Lower leg skin (tissue), 3 donors: Measurements from ENCODE around the gene C3orf18.

ENCODE experiments used
- CTCF ChIP-seq, 3 donors: fragments of 450-650 bp; IDR thresholded peaks; one replicate each; pipeline ENCODE4 v1.5.1; 2016; ENCODE audit warnings: antibody characterized with exemption in 3 of 3, mild to moderate bottlenecking in 3 of 3, moderate library complexity in 2 of 3
- POLR2A ChIP-seq, 2 donors: fragments of 450-650 bp; IDR thresholded peaks; one replicate each; pipeline ENCODE4 v1.6.1; 2016 to 2017; ENCODE audit warnings: antibody characterized with exemption in 2 of 2, mild to moderate bottlenecking in 1 of 2, moderate library complexity in 1 of 2

GRCh38 chr3:50612970-50613846 is 45.7 kb upstream of the C3orf18 start:
- TF ChIP-seq POLR2A (IDR thresholded peaks at IDR 0.05) (no peak), CTCF (IDR thresholded peaks at IDR 0.05) (no peak)
